Myometrial cell (primary cell): Measurements from ENCODE around the gene PPP1R37. TPM values are rescaled to one million over a fixed set of nuclear protein-coding genes. Genes with fewer than 3 reads are reported as not detected.

ENCODE experiments used
- total RNA-seq: library from RNA; depleted of rRNA; stranded (reverse); fragments of >200 nt; gene quantifications from 2 replicates; pipeline ENCODE4 v1.2.3, GENCODE V29; 2015

The PPP1R37 gene, protein sequence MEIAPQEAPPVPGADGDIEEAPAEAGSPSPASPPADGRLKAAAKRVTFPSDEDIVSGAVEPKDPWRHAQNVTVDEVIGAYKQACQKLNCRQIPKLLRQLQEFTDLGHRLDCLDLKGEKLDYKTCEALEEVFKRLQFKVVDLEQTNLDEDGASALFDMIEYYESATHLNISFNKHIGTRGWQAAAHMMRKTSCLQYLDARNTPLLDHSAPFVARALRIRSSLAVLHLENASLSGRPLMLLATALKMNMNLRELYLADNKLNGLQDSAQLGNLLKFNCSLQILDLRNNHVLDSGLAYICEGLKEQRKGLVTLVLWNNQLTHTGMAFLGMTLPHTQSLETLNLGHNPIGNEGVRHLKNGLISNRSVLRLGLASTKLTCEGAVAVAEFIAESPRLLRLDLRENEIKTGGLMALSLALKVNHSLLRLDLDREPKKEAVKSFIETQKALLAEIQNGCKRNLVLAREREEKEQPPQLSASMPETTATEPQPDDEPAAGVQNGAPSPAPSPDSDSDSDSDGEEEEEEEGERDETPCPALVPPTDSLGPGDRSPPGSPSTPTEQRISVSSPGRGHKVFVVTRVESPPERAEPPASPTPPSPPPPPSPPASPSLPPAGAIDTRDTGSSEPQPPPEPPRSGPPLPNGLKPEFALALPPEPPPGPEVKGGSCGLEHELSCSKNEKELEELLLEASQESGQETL
- total RNA-seq = 29.2 and 37.8 TPM in 2 replicates

DNA sequence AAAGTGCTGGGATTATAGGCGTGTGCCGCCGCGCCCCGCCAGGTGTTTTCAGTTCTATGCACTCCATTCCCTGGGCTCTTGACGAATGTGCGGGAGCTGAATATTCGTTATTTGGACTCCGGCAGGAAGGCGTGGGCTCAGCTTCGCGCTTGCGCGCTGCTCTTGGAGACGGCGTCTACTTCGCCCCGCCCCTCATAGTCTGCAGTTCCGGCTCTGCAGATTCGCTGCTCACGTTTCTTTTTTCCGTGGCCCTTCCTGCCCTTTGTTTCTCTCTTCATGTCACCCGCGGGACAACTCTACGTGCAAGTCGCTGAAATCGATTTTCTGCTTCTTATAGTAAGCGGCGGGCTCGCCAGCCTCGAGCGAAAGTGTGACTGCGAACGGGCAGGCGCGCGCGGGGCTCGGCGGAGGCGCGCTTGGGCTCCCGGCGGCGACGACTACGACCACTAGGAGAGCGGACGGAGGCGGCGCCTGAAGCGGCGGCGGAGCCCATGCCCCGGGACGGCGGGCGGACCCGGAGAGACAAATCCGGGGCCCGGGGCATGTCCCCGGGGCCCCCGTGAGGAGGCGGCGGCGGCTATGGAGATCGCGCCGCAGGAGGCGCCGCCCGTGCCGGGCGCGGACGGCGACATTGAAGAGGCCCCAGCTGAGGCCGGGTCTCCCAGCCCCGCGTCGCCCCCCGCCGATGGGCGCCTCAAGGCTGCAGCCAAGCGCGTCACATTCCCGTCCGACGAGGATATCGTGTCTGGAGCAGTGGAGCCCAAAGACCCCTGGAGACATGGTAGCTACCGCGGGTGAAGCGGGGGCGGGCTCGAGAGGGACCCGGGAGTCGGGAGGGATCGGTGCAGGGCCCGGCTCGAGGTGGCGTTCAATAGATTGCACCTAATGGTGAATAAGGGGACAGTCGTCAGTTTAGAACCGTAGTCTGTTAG, at the start of gene PPP1R37:
TSS of gene PPP1R37 (plus strand) at position 433 of the 932 bp plus-strand sequence. CDS start at position 580, 147 bp downstream.

DNA sequence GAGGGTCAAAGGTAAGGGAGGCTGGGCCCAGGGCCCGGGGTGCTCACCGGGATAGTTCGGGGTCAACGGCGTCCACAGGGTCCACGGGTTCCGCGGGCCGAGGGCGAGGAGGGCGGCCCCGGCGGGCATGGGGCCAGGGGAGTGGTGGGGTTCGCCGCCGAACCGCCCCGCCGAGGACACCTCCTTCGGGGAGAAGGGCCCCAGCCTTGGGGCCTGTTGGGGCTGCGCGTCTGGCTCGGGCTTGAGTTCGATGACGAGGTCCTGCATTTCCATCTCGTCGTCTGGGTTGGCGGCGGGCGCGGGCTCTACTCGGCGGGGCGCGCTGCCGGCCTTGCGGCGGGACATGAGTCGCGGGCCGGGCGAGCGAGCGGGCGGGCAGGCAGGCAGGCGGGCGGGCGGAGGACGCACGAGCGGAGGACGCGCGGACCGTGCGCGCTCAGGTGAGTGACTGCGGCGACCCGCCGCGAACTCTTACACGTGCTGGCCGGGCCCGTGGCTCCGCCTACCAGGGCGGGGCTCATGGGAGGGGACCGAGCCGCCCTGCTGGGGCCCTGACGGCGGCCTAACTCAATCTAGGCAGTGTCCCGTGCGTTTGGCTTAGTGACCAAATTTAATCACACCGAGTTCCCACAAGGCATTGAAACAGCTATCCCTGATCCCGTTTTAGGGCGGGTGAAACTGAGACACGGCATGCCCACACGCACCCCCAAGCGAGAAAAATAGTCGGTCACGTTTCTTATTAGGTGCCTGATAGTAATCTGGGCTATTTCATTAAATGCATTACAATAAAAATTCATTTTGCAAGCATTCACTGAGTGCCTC, 16.7 kb upstream of the PPP1R37 start, which contains the start of gene ZNF296:
TSS of gene ZNF296 (minus strand) at position 450 of the 822 bp plus-strand sequence. CDS start at position 345, 105 bp downstream.

DNA sequence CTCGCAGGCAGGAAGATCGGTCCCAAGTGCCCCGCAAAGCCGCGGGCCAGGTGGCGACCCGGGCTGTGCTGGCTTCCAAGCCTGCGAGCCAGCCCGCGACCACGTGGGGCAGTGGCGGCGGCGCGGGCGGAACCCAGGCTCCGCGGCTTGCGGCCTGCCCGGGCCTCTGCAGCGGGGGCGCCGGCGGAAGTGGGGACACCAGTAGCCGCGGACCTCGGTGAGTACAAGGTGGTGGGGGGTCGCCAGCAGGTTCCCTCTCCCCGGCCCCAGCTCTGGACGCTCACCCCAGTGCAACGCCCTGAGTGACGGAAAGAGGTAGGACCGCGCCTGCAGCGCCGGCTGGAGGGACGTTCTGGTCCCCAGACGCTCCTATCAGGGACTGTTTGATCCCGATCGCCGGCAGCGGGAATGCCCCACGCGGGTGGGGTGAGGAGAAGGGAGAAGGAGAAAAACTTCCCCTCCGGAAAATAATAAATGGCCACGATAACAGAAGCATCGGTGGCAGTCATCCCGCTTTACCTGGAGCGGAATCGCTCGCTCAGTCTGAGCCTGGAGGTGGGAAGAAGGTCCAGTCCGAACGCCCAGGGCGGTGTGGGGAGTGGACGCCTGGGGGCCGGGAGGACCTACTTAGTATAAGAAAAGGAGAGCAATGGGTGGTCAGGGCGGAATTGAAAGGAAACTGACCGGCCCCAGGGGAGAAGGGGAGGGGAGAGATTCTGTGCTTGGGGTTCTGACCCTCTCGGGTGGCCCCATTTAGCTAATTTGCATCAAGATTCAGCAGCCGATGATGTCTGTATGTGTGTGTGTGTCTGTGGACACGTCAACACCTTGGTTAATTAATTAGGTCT, 13.7 kb upstream of the PPP1R37 start, which contains the start of gene GEMIN7:
TSS of gene GEMIN7 (plus strand) at position 198 of the 848 bp plus-strand sequence. CDS start 10,855 bp downstream, outside the sequence.

DNA sequence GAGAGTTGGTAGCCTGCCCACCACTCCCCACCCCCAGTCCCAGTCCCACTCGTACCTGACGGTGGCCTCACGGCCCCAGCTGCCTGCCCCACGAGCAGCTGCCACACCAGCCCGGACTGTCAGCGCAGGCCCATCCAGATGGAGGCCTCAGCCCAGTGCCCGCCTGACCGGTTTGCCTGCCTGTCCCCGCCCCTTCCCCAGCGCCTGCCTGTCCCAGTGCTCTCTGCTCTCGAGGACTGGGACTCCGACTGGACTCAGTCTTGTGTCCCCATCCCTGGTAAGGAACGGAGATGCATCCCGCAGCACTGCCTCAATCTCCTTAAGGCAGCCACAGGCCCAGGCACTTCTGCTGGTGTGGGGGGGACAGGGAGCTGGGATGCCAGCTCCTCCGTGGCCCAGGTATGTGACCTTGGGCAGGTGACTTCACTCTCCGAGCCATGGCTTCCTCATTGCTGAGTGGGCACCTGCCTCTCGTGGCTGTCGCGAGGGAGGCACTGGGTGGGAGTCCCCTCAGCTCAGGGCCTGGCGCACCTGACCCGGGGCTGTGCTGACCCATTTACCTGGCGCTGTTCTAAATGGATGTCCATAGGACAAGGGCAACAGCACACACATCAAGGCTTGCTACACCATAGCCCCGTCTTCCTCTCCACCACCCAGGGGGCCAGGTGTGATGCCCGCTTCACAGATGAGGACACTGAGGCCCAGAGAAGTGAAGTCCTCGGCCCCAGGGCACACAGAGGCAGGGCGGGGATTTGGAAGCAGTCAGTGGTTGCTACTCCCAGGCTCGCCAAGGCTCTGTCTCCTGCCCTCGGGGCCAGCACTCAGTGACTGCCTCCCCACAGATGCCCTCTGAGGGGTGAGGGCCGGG, 68.1 kb downstream of the PPP1R37 start, which contains the start of gene NKPD1:
TSS of gene NKPD1 (minus strand) at position 113 of the 868 bp plus-strand sequence. CDS start 832 bp downstream, outside the sequence.

DNA sequence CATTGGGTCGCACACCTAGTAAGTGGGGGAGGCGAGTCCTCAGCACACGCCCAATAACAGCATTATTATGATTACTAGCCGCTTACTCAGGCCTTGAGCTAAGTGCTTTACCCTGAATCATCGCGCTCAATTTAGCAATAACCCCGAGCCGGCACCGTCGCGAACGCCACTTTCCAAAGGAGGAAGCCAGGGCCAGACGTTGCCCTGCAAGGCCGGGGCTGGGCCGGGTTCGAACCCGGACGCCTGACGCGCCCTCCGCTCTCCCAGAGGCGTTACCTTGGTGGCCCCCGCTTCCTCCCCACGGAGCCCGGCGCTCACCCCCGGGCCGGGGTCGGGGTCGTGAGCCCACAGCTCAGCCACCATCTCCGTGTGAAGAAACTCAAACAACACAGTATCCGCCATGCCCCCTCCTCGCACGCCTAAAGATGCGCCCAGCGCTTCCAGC, 84.9 kb downstream of the PPP1R37 start, which contains the start of gene TRAPPC6A:
TSS of gene TRAPPC6A (minus strand) at position 421 of the 445 bp plus-strand sequence. CDS start at position 402, 19 bp downstream.

DNA sequence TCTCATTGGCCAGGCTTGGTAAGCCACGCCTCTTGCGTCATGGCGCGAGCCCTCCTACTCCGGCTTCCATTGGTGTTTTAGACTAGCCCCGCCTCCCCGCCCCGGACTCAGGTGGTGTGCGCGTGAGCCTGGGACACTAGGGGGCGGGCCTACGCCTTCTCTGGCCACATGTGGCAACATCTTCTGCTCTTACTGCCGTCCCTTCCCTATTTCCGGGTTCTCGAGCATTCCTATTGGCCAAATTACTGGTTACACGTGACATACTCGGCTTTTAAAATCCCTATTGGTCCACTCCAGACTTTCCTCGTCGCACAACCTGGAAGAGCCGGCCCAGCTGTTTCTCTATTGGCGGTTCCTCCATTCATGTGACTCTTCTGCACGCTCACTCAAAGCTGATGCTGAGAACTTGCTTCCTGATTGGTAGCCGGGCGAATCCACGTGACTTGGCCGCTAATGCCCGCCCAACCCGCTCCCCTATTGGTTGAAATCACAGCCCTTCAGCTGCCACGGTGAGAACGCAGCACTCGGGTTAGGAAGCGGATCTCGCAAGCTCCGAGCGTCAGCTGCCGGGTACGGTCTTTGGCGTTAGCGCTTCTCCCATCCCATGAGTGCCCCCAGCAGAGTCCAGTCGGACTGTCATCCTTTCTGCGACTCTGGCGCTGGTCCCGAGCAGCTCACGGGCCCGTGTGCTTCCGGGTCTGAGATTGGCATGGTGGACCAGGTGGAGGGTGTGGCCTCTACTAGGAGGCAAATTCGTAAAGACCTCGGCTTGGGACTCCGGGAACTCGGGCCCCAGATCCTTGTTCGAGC, 85.5 kb downstream of the PPP1R37 start, which contains the start of gene BLOC1S3:
TSS of gene BLOC1S3 (plus strand) at position 523 of the 810 bp plus-strand sequence. CDS start 513 bp downstream, outside the sequence.

Other genes with a start within 250 kb of the PPP1R37 start
- 246 and 247 TPM in 2 replicates for gene NECTIN2, start 246.9 kb upstream of the PPP1R37 start, total RNA-seq
- gene TOMM40, start 201.9 kb upstream of the PPP1R37 start, total RNA-seq = 70.3 and 96.9 TPM in 2 replicates
- gene APOE, start 187.4 kb upstream of the PPP1R37 start, total RNA-seq = 11.8 and 21.4 TPM in 2 replicates
- gene APOC1, start 178.6 kb upstream of the PPP1R37 start, total RNA-seq = 6.6 and 16.7 TPM in 2 replicates
- gene APOC4, start 150.9 kb upstream of the PPP1R37 start, total RNA-seq = not detected in 2 replicates
- not detected in 2 replicates for gene APOC2, start 147.1 kb upstream of the PPP1R37 start, total RNA-seq
- 42.7 and 82.2 TPM in 2 replicates for gene CLPTM1, start 137.8 kb upstream of the PPP1R37 start, total RNA-seq
- gene RELB, start 91.7 kb upstream of the PPP1R37 start, total RNA-seq = 14.9 and 21.9 TPM in 2 replicates
- 37.4 and 38.6 TPM in 2 replicates for gene CLASRP, start 54.1 kb upstream of the PPP1R37 start, total RNA-seq
- 1.9 TPM in 1 of 2 replicates, not detected in the other for gene ZNF296, start 16.7 kb upstream of the PPP1R37 start, total RNA-seq
- gene GEMIN7, start 13.9 kb upstream of the PPP1R37 start, total RNA-seq = 18.5 and 23.2 TPM in 2 replicates
- under 0.01 TPM in 1 of 2 replicates, not detected in the other for gene NKPD1, start 67.8 kb downstream of the PPP1R37 start, total RNA-seq
- gene TRAPPC6A, start 85.1 kb downstream of the PPP1R37 start, total RNA-seq = 13.1 and 14.7 TPM in 2 replicates
- gene BLOC1S3, start 85.6 kb downstream of the PPP1R37 start, total RNA-seq = 3.2 and 7.8 TPM in 2 replicates
- not detected in 2 replicates for gene EXOC3L2, start 152.2 kb downstream of the PPP1R37 start, total RNA-seq
- 15.4 and 21.3 TPM in 2 replicates for gene MARK4, start 158.1 kb downstream of the PPP1R37 start, total RNA-seq
- under 0.01 TPM in 1 of 2 replicates, not detected in the other for gene CKM, start 229.7 kb downstream of the PPP1R37 start, total RNA-seq
- gene KLC3, start 247.6 kb downstream of the PPP1R37 start, total RNA-seq = 0.29 TPM in 1 of 2 replicates, not detected in the other